Neural crest cell (in vitro differentiated cells): ENCODE measurements around the gene HS6ST1. TPM values are rescaled to one million over a fixed set of nuclear protein-coding genes. Genes with fewer than 3 reads are reported as not detected.

Experiments used
- DNase-seq: peaks from one replicate; pipeline ENCODE4 v3.0.0; 2021; ENCODE audit warnings: low read depth, mixed read lengths, low spot score
- H3K27ac Mint-ChIP-seq: one replicate; pipeline ENCODE4 v1.8.0; 2021; ENCODE audit warnings: mild to moderate bottlenecking, mixed read lengths; ENCODE audit not compliant: unreplicated experiment
- H3K27me3 Mint-ChIP-seq: 2 replicates; pipeline ENCODE4 v1.8.0; 2021; ENCODE audit warnings: low read depth, mild to moderate bottlenecking, mixed read lengths
- H3K36me3 Mint-ChIP-seq: 2 replicates; pipeline ENCODE4 v1.8.0; 2021; ENCODE audit warnings: low read depth, mild to moderate bottlenecking, mixed read lengths
- H3K4me1 Mint-ChIP-seq: 2 replicates; pipeline ENCODE4 v1.8.0; 2021; ENCODE audit warnings: mixed read lengths
- H3K4me3 Mint-ChIP-seq: one replicate; pipeline ENCODE4 v1.8.0; 2021; ENCODE audit warnings: mild to moderate bottlenecking, mixed read lengths
- H3K9me3 Mint-ChIP-seq: 2 replicates; pipeline ENCODE4 v1.8.0; 2021; ENCODE audit warnings: mixed read lengths
- CTCF ChIP-seq: fragments of 200-600 bp; sonication (generic); conservative IDR thresholded peaks from 2 replicates; pipeline ENCODE4 v1.5.0; 2021; ENCODE audit warnings: antibody characterized with exemption, mild to moderate bottlenecking
- total RNA-seq: library from RNA; stranded (reverse); gene quantifications from 2 replicates; pipeline ENCODE4 v1.2.1, GENCODE V29; 2021

The HS6ST1 gene
- total RNA-seq, 1 donor from 2014 or later, result 39.8 TPM

GRCh38 chr2:128292599-128293425 lies 25.9 kb downstream of the HS6ST1 start:
- Mint-ChIP-seq H3K4me1 (peaks cover 14% of the 10 kb centered on the region), H3K27me3 (no peaks in the 10 kb centered on the region), H3K4me3 (no peak overlapping the region), H3K36me3 (peaks cover 9% of the 10 kb centered on the region), H3K27ac (no peak overlapping the region), H3K9me3 (no peaks in the 10 kb centered on the region)
- DNase-seq, result no peak
- TF ChIP-seq CTCF, result no peak

DNA sequence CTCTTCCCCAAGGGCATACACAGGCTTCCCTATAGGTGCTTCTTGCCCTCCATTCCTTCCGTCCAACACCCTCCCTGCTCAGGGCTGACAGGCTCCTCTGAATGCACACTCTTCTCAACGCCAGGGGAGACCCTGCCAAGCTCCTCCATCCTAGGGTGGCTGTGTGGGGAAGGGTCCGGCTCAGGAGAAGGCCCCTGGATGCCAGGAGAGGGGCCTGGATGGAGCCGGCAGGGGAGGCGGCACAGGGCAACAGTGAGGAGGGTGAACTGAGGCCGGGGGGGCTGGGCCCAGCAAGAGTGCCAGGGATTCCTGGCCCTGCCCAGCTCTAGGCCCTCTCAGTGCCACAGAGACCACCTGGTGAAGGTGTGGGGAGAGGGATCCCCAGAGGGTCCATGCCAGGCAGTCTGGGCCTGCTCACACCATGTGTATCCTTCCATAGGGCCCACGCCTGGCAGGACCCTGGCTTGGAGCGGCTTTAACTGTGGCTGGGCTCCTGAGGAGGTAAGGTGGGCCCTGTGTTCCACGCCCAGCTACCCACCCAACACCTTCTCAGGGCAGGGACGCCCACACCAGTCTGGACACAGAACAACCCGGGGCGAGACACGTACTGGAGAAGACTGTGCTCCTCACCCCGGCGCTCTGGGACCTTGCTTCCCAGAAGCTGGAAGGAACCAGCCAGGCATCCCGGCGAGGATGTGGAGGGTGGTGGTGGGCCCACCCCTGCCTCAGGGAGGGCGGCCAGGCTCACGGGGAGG lies 26.6 kb downstream of the HS6ST1 start:
- TF ChIP-seq CTCF, result no peak
- no peak overlapping the region for H3K4me3 Mint-ChIP-seq
- no peaks in the 10 kb centered on the region for H3K9me3 Mint-ChIP-seq
- no peaks in the 10 kb centered on the region for H3K27me3 Mint-ChIP-seq
- DNase-seq, result no peak
- peaks cover 9% of the 10 kb centered on the region for H3K36me3 Mint-ChIP-seq
- peaks cover 14% of the 10 kb centered on the region for H3K4me1 Mint-ChIP-seq
- H3K27ac Mint-ChIP-seq, result no peak overlapping the region

DNA sequence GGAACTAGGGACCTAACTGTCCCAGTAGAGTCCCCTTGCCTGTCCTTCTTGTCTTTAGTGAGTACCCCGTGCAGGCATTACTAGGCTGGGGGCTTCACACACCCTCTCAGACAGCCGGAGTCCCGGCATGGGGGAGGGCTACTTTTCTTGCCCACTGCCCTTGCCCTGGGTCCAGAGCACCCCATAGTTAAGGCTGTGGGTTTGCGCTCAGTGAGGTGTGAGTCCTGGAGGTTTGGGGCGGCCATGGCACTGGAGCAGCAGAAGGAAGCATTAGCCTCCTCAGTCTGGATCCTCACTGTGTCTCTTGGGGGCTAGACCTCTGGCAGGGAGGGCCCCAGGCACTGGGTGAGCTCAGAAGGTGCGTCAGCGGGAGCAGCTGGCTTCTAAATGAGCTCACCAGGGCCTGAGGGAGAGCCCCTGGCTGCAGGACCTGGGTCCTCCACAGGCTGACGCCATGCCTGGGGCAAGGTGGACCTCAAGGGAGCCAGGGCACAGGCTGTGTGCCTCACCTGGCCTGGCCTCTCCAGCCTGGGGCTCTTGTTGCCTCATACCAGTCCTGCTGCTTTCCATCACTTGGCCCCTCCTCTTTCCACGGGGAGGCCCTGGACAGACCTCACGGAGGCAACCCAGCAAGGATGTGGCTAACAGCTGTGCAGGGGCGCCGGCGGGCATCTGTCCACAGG lies 27.4 kb downstream of the HS6ST1 start:
- peaks cover 14% of the 10 kb centered on the region for H3K4me1 Mint-ChIP-seq
- DNase-seq, result no peak
- no peaks in the 10 kb centered on the region for H3K27me3 Mint-ChIP-seq
- H3K4me3 Mint-ChIP-seq, result no peak overlapping the region
- H3K36me3 Mint-ChIP-seq, result peaks cover 9% of the 10 kb centered on the region
- no peak for TF ChIP-seq CTCF
- no peaks in the 10 kb centered on the region for H3K9me3 Mint-ChIP-seq
- no peak overlapping the region for H3K27ac Mint-ChIP-seq

- no peak for DNase-seq
- H3K4me3 Mint-ChIP-seq, result no peak overlapping the region
- no peaks in the 10 kb centered on the region for H3K27me3 Mint-ChIP-seq
- no peak overlapping the region for H3K27ac Mint-ChIP-seq
- H3K36me3 Mint-ChIP-seq, result peaks cover 5% of the 10 kb centered on the region
- TF ChIP-seq CTCF, result no peak
- peaks cover 14% of the 10 kb centered on the region for H3K4me1 Mint-ChIP-seq
- H3K9me3 Mint-ChIP-seq, result no peaks in the 10 kb centered on the region
Observed at GRCh38 chr2:128290356-128290755, 28.3 kb downstream of the HS6ST1 start.

DNA sequence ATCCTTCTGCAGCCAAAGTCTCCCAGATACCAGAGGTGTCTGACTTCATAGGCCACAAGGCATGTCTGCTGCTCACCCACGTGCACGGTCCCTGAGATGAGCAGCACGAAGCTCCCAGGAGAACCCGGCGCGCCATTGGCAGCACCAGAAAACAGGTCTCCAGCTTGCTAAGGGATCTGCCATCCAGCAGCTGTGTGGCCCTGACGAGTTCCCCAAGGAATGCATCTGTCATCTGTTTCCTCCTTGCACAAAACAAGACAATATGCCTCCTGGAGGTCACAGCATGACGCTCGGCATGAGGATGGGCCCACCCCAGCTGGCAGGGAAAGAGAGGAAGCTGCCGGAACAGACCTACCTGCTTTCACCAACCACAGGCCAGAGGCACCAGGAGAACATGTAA lies 29.2 kb downstream of the HS6ST1 start:
- Mint-ChIP-seq H3K27ac (no peak overlapping the region), H3K36me3 (peaks cover 3% of the 10 kb centered on the region), H3K9me3 (no peaks in the 10 kb centered on the region), H3K27me3 (no peaks in the 10 kb centered on the region), H3K4me1 (peaks cover 13% of the 10 kb centered on the region), H3K4me3 (no peak overlapping the region)
- no peak for TF ChIP-seq CTCF
- DNase-seq, result no peak
